HG03139 (cell line): Measurements from ENCODE around the gene ZNF646.

Experiments
- ATAC-seq: cut with Tn5 transposase; IDR thresholded peaks from one replicate; pipeline ENCODE4 v1.9.1; 2021; ENCODE audit not compliant: unreplicated experiment

Gene ZNF646

DNA sequence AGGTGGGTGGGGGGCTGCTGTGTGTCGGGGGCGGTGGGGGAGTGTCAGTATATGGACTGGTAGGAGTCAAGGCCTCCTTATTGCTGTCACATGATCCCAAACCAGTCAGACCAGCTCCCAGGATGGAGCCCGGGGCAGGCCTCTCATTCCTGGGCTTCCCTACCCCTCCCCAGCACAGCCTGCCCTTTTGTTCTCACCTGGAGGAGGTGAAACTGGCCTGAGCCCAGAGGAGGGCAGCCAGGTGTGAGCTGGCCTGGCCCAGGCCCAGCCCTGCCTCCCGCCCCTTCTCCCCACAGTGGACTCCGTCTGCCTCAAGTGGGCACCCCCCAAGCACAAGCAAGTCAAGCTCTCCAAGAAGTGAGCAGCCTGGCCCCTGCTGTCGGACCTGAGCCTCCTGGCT lies 56.7 kb downstream of the ZNF646 start:
- ATAC-seq = no peak

DNA sequence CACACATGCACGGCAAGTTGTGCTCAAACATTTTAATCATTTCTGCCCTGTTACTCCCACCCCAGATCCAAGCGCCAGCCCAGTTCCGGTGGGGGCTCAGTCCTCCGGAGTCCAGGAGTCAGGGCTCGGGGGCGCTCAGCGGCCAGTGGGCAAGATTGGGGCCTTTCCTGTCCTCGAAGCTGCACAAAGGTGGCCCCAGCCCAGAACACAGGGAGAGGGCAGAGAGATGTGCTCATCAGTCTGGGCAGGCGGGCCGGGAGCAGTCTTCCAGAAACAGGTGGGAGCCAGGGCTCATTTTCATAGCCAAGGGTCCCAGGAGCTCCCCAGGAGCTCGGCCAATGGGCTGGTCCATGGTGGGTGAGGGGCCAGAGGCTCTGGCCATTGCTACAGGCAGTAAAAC lies 57.2 kb downstream of the ZNF646 start:
- no peak for ATAC-seq

DNA sequence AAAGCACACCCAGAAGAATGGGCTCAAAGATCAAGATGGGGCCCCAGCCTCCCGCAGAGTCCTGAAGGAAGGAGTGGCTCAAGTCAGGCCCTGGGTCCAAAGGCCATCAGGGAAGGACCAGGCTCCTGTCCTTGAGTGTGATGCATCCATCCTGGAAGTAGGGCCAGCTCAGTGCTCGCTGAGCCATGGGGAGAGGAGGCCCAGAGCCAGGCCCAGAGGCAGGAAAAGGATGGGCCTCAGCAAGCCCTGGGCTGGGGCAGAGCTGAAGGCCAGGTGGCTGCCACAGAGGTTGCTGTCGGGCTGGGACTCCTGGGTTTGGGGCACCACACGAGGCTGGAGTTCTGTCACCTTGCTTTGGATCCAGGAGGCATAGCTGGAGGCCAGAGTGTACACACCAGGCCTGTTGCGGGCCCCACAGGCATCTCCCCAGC lies 57.6 kb downstream of the ZNF646 start:
- no peak for ATAC-seq

DNA sequence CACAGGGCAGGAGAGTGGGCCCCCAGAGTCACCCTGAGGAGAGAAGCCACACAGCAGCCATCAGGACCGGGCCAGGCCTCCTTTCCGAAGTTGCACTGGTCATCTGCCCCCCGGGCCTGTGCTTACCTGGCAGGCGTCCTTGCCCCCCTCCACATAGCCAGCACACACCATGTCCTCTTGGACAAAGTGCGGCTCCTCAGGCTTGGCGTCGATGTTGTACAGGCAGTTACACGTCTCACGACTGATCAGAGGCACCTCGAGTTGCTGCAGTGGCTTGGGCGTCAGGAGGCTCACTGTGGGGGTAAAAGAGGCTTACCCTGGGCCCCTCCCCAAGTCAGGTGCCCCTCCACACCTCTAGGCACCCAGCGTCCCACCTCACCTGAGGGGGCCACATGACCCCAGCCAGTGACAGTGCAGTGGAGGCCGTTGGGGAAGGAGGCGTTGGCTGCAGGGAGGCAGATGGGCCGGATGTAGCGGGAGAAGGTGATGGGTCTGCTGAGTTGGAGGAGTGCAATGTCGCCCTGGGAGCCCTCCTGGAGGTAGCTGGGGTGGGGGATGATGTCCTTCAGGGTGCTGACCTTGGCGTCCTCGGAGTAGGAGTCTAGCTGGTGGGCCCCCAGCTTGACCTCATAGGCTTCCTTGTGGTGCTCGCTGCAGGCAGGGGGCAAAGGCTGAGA lies 58.2 kb downstream of the ZNF646 start:
- ATAC-seq = no peak

DNA sequence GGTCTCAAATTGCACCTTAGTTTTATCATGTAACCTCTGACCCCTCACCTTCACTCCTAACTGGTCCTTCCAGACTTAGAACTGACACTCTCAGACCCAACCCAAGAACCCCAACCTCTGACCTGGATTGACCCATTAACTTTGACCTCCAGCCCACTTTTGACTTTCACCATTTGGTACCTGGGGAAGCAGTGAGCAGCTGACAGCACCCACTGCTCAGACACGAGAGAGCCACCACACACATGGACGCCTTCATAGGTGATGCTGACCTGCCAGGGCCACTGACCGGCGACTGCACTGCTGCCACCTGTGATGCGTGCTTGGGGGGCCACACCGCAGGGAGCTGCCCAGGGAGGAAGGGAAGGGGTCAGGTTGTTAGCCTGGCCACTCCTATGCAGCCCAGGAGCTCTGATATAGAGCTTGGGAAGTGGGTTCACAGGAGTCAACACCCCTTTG lies 58.9 kb downstream of the ZNF646 start:
- no peak for ATAC-seq
